GM12878 (cell line): ENCODE data around the gene PSAP. TPM values are rescaled to one million over a fixed set of nuclear protein-coding genes. Genes with fewer than 3 reads are reported as not detected.
"Not testable (repeated sequence)": the region's sequence is repeated elsewhere in the genome, so short reads cannot be mapped to it uniquely, and the experiment has no call there.

Experiments
- ATAC-seq: fragments of 200-7000 bp; cut with Tn5 transposase; 3 replicates; pipeline ENCODE4 v1.9.1; 2020; ENCODE audit warnings: mild to moderate bottlenecking, moderate library complexity
- BruUV-seq: library from RNA; stranded (reverse); fragments of 400-500 nt; replicated peaks from 2 replicates; lab custom pipeline; 2021; lab: Mats Ljungman, UMichigan
- CTCF ChIA-PET: fragments of 300-600 bp; sonication (Branson Sonifier 250); formaldehyde crosslinking; extraction: SDS; loops from one replicate; lab custom pipeline; 2021; ENCODE audit warnings: inconsistent platforms; lab: Yijun Ruan, JAX
- POLR2A ChIA-PET: fragments of 350-600 bp; formaldehyde crosslinking; extraction: SDS; loops from one replicate; lab custom pipeline; 2021; ENCODE audit warnings: inconsistent platforms; lab: Charles Lee
- RAD21 ChIA-PET: fragments of 300-600 bp; sonication (Branson Sonifier 250); formaldehyde crosslinking; loops from one replicate; lab custom pipeline; 2023; ENCODE audit warnings: antibody characterized with exemption; ENCODE audit not compliant: unreplicated experiment; lab: Charles Lee
- SMC1A ChIA-PET: fragments of 300-600 bp; sonication (Branson Sonifier 250); formaldehyde crosslinking; loops from one replicate; lab custom pipeline; 2023; ENCODE audit not compliant: unreplicated experiment, uncharacterized antibody; lab: Charles Lee
- DNase-seq: peaks from one replicate; pipeline ENCODE4 v3.0.0-alpha.2; 2011; ENCODE audit warnings: low read depth, low spot score
- FAIRE-seq: peaks from 3 replicates; lab custom pipeline; 2011; peaks lifted over from hg19 to GRCh38; lab: Jason Lieb, UNC
- H2AFZ ChIP-seq: 2 replicates; pipeline ENCODE4 v1.6.0; 2011; ENCODE audit warnings: low read depth, low read length, control low read depth; ENCODE audit not compliant: control insufficient read depth
- H3K27ac ChIP-seq: 2 replicates; pipeline ENCODE4 v1.5.1; 2011; ENCODE audit warnings: control low read depth; ENCODE audit not compliant: control insufficient read depth, insufficient read depth
- H3K27me3 ChIP-seq, 2 experiments: replicated peaks in 1 of 2; 2 replicates each; pipeline versions ENCODE4 v1.6.0 to v1.6.1; 2011; ENCODE audit warnings: low read length in 1 of 2; ENCODE audit not compliant: control insufficient read depth in 2 of 2, insufficient read depth in 2 of 2
- H3K36me3 ChIP-seq, 2 experiments: 2 replicates each; pipeline ENCODE4 v1.5.1; 2011; ENCODE audit warnings: low read length in 1 of 2; ENCODE audit not compliant: control insufficient read depth in 2 of 2, insufficient read depth in 2 of 2
- H3K4me1 ChIP-seq: 2 replicates; pipeline ENCODE4 v1.6.1; 2011; ENCODE audit warnings: mild to moderate bottlenecking, low read length, moderate library complexity, mixed read lengths; ENCODE audit not compliant: control insufficient read depth, insufficient read depth
- H3K4me2 ChIP-seq: 2 replicates; pipeline ENCODE4 v1.6.0; 2011; ENCODE audit warnings: control low read depth; ENCODE audit not compliant: control insufficient read depth, insufficient read depth
- H3K4me3 ChIP-seq: fragments of 200-600 bp; sonication (generic); 2 replicates; pipeline ENCODE4 v1.5.1; 2016
- H3K79me2 ChIP-seq: 2 replicates; pipeline ENCODE4 v1.6.0; 2011; ENCODE audit warnings: low read length; ENCODE audit not compliant: control insufficient read depth, insufficient read depth
- H3K9ac ChIP-seq: 2 replicates; pipeline ENCODE4 v1.8.0; 2011; ENCODE audit warnings: low read length, control low read depth, mixed read lengths; ENCODE audit not compliant: control insufficient read depth, insufficient read depth
- H3K9me3 ChIP-seq: replicated peaks from 3 replicates; pipeline ENCODE4 v1.5.1; 2011; ENCODE audit warnings: mild to moderate bottlenecking, low read length; ENCODE audit not compliant: control insufficient read depth, insufficient read depth
- H4K20me1 ChIP-seq: 2 replicates; pipeline ENCODE4 v1.6.0; 2011; ENCODE audit not compliant: control insufficient read depth, insufficient read depth
- ATF3 ChIP-seq: IDR thresholded peaks from 2 replicates; pipeline ENCODE4 v1.6.1; 2011; ENCODE audit warnings: low read depth, mild to moderate bottlenecking, low read length, moderate library complexity, borderline replicate concordance; ENCODE audit errors: extremely low read depth
- EED ChIP-seq: sonication (generic); IDR thresholded peaks from 2 replicates; pipeline ENCODE4 v1.6.1; 2016; ENCODE audit warnings: antibody characterized with exemption, low read depth
- IRF5 ChIP-seq: fragments of 450-650 bp; IDR thresholded peaks from 2 replicates; pipeline ENCODE4 v1.6.1; 2017; ENCODE audit warnings: borderline replicate concordance
- NBN ChIP-seq: fragments of 450-650 bp; IDR thresholded peaks from 2 replicates; pipeline ENCODE4 v1.6.1; 2016
- NRF1 ChIP-seq: conservative IDR thresholded peaks from 2 replicates; pipeline ENCODE4 v1.6.1; 2011; ENCODE audit warnings: mild to moderate bottlenecking, low read depth, low read length, improper control_type of control experiment
- USF1 ChIP-seq: IDR thresholded peaks from 2 replicates; pipeline ENCODE4 v1.6.1; 2011; ENCODE audit warnings: borderline replicate concordance, low read depth, mild to moderate bottlenecking, moderate library complexity, mixed read lengths, low read length; ENCODE audit not compliant: insufficient read depth; ENCODE audit errors: extremely low read length
- WGBS: methylation state at CpG from one replicate; pipeline ENCODE4 v1.1.6; 2016; ENCODE audit warnings: low lambda C conversion rate; ENCODE audit not compliant: insufficient replicate concordance, insufficient coverage; ENCODE audit errors: missing lambda C conversion rate; 5-methylcytosine and 5-hydroxymethylcytosine counted together
- in situ Hi-C: fragments of 300-500 bp; cut with MboI; formaldehyde crosslinking; loops from 9 replicates; pipeline ENCODE4 v1.14.3; 2018; ENCODE audit warnings: mixed read lengths
- intact Hi-C: fragments of 100-400 bp; cut with micrococcal nuclease; formaldehyde crosslinking; loops from one replicate; pipeline ENCODE4 v1.14.2; 2022; ENCODE audit not compliant: unreplicated experiment
- polyA plus RNA-seq, 11 experiments: library from polyadenylated mRNA; depleted of rRNA in 4 of 11; unstranded in 6 of 11; stranded (reverse) in 5 of 11; fragments of >200 nt; fragmentation: Nextera tagmentation in 4 of 11; fragmentation: Illumina TruSeq in 1 of 11; extraction: Ambion mirVana in 4 of 11; extraction: Trizol in 1 of 11; gene quantifications; 1 replicate in 1 of 11; 2 replicates in 10 of 11; pipeline versions ENCODE4 v1.2.1 to v1.2.3, GENCODE V29; 2011 to 2016; ENCODE audit warnings: inconsistent platforms in 2 of 11, missing spikeins in 2 of 11, low read depth in 1 of 11
- total RNA-seq, 4 experiments: library from RNA; depleted of rRNA in 3 of 4; stranded (reverse); fragments of >200 nt in 3 of 4; fragmentation: Illumina TruSeq in 1 of 4; extraction: Trizol in 1 of 4; gene quantifications; 2 replicates each; pipeline versions ENCODE4 v1.2.1 to v1.2.3, GENCODE V29; 2013 to 2021

PSAP gene
- total and polyA plus RNA-seq, 10 of the 15 experiments (the other 5 are each of a cell fraction or from before 2014, with no cell fraction given): 178 to 336 (median 286) TPM

- TF ChIP-seq NRF1 (no peak), EED (peak; percentile 95), ATF3 (no peak), USF1 (no peak), IRF5 (no peak), NBN (no peak)
Measured at GRCh38 chr10:71873582-71874211, 22.6 kb upstream of the PSAP start (continued).

- H3K4me3 ChIP-seq, H3K27me3 ChIP-seq, H3K79me2 ChIP-seq, BruUV-seq, H2AFZ ChIP-seq, H4K20me1 ChIP-seq, RAD21 ChIA-PET, SMC1A ChIA-PET, ATAC-seq, H3K4me2 ChIP-seq, CTCF ChIA-PET, in situ Hi-C loops, H3K9me3 ChIP-seq, intact Hi-C loops, DNase-seq, FAIRE-seq, H3K27ac ChIP-seq, H3K9ac ChIP-seq, POLR2A ChIA-PET, H3K36me3 ChIP-seq: not testable (repeated sequence)
- peaks cover 33% of the 10 kb centered on the region for H3K4me1 ChIP-seq
- 98% methylated on average over 9 of the region's 32 CpGs for WGBS
Measured at GRCh38 chr10:71869601-71870000, 18.6 kb upstream of the PSAP start.
